HFF-Myc (cell line): ENCODE measurements around the gene KIRREL3.

Experiments used
- DNase-seq: peaks from one replicate; pipeline ENCODE4 v3.0.0-alpha.2; 2011; ENCODE audit warnings: low read depth; ENCODE audit errors: extremely low read depth
- H3K4me3 ChIP-seq: replicated peaks from 2 replicates; pipeline ENCODE4 v1.5.1; 2011; ENCODE audit warnings: low read depth, mild to moderate bottlenecking, control low read depth, low read length
- TF ChIP-seq, protein P1 (sequence below): IDR thresholded peaks from 2 replicates; pipeline ENCODE4 v1.5.1; 2012; ENCODE audit warnings: mild to moderate bottlenecking, low read depth, low read length, control low read depth; ENCODE audit errors: missing control alignments

Gene KIRREL3

DNA sequence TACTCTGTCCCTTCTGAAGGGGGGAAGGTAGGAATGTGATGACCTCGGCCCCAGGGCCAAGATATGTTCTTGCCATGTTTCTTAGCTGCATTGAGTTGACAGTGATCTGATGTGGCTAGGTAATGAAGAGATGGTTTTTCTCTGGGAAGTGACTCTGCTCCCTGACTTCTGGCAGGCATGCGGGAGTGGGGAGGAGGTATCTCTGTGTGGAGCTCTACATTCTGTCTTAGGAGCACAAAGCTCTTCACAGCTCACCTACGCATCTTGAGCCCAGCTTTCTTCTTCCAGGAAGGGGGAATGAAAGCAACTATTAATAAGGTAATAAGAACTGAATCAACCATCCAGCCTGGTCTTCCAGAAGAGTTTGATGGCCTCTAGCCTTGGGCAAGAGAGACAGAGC lies 404.1 kb downstream of the KIRREL3 start:
- DNase-seq = no peak
- no peak overlapping the region for H3K4me3 ChIP-seq
- TF ChIP-seq, protein P1, sequence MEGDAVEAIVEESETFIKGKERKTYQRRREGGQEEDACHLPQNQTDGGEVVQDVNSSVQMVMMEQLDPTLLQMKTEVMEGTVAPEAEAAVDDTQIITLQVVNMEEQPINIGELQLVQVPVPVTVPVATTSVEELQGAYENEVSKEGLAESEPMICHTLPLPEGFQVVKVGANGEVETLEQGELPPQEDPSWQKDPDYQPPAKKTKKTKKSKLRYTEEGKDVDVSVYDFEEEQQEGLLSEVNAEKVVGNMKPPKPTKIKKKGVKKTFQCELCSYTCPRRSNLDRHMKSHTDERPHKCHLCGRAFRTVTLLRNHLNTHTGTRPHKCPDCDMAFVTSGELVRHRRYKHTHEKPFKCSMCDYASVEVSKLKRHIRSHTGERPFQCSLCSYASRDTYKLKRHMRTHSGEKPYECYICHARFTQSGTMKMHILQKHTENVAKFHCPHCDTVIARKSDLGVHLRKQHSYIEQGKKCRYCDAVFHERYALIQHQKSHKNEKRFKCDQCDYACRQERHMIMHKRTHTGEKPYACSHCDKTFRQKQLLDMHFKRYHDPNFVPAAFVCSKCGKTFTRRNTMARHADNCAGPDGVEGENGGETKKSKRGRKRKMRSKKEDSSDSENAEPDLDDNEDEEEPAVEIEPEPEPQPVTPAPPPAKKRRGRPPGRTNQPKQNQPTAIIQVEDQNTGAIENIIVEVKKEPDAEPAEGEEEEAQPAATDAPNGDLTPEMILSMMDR = no peak

DNA sequence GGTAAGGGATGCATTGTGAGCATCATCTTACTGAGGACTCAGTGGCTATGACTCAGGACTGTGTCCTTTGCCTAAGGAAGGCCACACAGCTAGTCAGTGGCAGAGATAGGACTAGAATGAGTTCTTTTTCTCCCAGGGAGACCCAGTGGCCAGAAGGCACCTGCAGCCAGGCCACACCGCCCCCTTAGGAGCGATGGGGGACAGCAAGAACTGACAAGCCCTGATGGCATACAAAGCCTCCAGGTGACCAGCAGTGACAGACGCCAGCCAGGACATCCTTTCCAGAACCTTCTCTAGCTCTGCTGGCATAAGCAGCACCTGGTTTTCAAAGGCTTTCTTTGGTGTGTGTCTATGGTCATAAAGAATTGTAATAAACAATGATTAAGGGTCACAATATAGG lies 405.0 kb downstream of the KIRREL3 start:
- no peak for DNase-seq
- TF ChIP-seq, protein P1 = no peak
- no peak overlapping the region for H3K4me3 ChIP-seq

DNA sequence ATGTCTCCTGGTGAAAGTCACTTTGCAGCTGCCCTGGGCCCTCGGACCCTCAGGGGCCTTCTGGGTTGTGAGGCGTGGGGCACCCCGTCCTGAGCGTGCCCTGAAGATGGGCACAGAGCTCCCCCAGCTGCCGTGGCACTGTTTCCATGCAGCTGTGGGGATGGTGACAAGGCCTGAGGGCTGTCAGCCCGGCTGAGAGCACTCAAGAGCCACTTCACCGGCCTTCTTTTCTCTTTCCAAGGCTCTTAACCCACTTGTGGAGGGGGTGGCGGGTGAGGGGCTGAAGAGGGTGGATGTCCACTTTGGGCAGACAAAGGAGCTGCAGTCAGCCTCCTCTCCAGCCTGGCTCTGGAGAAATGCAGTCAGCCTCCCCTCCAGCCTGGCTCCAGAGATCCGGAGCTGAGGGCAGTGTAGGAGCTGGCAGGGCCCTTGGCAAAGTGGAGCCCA lies 405.6 kb downstream of the KIRREL3 start:
- DNase-seq = no peak
- TF ChIP-seq, protein P1 = no peak
- H3K4me3 ChIP-seq = no peak overlapping the region

DNA sequence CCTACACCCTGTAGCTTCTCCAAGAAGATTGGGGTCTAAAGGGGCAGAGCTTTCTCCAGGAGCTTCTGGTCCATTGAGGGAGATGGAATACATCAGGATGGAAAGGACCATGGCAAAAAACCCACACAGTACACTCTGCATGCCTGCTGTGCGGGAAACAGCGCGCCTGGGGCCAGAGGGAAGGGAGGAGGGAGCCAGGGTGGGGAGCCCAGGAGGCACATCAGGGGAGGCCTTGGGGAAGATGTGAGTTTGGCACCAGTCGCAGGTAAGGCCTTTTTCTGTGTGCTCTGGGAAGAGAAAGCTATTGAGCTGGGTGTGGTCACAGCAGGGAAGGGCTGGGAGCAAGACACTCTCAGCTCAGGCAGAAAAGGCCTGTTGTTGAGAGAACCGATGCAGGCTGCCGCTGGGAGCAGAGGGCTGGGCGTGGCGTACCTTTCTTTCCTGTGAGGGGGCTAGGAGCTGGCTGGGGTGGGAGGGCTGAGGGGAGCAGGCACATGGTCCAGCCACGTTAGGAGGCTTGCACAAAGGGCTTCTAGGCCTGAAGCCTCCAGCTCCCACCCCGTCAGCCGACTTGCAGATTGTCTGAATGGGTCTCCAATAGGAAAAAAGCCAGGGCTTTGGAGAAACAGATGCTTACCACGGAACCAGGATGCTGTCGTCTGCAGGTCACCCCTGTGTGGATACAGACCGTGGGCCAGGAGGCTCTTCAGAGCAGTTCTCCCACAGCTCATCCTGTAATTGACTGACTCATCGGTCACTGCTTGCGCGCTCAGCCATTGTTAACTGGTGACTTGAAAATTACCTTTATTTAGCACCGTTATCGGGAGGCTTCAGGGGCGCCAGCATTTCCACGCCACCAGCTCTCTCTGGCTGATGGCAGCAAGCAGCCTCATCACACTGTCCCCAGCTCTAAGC lies 407.8 kb downstream of the KIRREL3 start:
- H3K4me3 ChIP-seq = no peak overlapping the region
- DNase-seq = no peak
- TF ChIP-seq, protein P1 = no peak

DNA sequence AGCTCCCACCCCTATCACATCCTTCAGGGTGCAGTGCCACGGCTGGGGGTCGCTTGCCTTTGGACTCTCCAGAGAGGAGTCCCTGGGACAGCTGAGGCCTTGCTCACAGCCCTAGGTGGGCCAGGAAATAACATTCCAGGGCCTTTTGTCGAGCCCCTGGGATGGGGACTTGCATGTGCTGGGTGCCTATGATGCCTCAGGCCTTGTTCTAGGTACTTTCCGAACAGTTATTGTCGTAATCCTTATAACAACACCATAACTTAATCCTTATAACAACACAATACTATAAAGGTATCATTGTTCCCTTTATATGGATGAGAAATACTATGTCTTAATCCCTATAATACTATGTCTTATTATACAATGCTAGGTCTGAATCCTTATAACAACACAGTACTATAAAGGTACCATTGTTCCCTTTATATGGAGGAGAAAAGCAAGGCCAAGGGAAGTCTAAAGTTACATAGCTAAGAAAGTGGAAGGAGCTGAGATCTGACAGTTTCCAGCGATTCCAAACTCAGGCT lies 408.5 kb downstream of the KIRREL3 start:
- no peak overlapping the region for H3K4me3 ChIP-seq
- no peak for DNase-seq
- TF ChIP-seq, protein P1 = no peak

DNA sequence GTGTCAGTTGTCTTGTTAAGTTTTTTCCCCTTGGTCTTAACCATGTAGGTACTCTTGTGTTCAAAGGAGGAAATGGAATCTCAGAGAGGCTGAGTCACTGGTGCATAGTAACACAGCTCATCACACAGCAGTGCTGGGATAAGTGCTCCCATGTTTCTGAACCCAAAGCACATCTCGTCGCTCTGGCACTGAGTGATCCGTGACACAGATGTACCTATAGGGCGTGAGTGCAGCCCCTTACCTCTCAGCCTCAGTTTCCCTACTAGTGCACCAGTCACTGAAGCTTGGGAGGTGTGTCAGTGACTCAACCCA lies 411.1 kb downstream of the KIRREL3 start:
- DNase-seq = no peak
- no peak overlapping the region for H3K4me3 ChIP-seq
- TF ChIP-seq, protein P1 = no peak
